HepG2 (cell line): ENCODE results near the gene ZNF674. TPM values are rescaled to one million over a fixed set of nuclear protein-coding genes. Genes with fewer than 3 reads are reported as not detected.

Source experiments
- ATAC-seq: fragments of 200-7000 bp; cut with Tn5 transposase; 3 replicates; pipeline ENCODE4 v1.9.1; 2020; ENCODE audit warnings: mild to moderate bottlenecking, moderate library complexity
- BruUV-seq: library from RNA; stranded (reverse); fragments of 400-500 nt; replicated peaks from 2 replicates; lab custom pipeline; 2021; lab: Mats Ljungman, UMichigan
- CTCF ChIA-PET: fragments of 300-600 bp; formaldehyde crosslinking; extraction: SDS; loops from one replicate; lab custom pipeline; 2021; ENCODE audit warnings: low total read pairs, inconsistent platforms, low intra/inter-chr PET ratio; lab: Yijun Ruan, JAX
- POLR2A ChIA-PET: fragments of 350-600 bp; sonication (Branson Sonifier 250); formaldehyde crosslinking; loops from one replicate; lab custom pipeline; 2020; ENCODE audit warnings: antibody characterized with exemption, inconsistent platforms; lab: Yijun Ruan, JAX
- DNase-seq: peaks from one replicate; pipeline ENCODE4 v3.0.0-alpha.2; 2015; ENCODE audit warnings: low spot score
- FAIRE-seq: peaks from 3 replicates; lab custom pipeline; 2011; peaks lifted over from hg19 to GRCh38; lab: Jason Lieb, UNC
- H2AFZ ChIP-seq: one replicate; pipeline ENCODE4 v1.6.1; 2011; ENCODE audit warnings: low read length, inconsistent platforms
- H3K27ac ChIP-seq: fragments of 300-600 bp; 3 replicates; pipeline ENCODE4 v1.8.0; 2011; ENCODE audit warnings: mixed run types, mild to moderate bottlenecking, mixed read lengths, low read length, inconsistent platforms; ENCODE audit not compliant: insufficient read depth; ENCODE audit errors: extremely low read length
- H3K27me3 ChIP-seq, 2 experiments: fragments of 200-600 bp in 1 of 2; 2 replicates in 1 of 2; 3 replicates in 1 of 2; pipeline versions ENCODE4 v1.6.0 to v1.8.0; 2011; ENCODE audit warnings: low read length in 2 of 2, mild to moderate bottlenecking in 2 of 2, moderate library complexity in 2 of 2, inconsistent platforms in 1 of 2; ENCODE audit not compliant: insufficient read depth in 2 of 2, control insufficient read depth in 1 of 2
- H3K36me3 ChIP-seq, 2 experiments: fragments of 200-600 bp in 1 of 2; replicated peaks in 1 of 2; 2 replicates in 1 of 2; 3 replicates in 1 of 2; pipeline versions ENCODE4 v1.5.1 to v1.8.0; 2011; ENCODE audit warnings: low read length in 2 of 2, inconsistent platforms in 1 of 2; ENCODE audit not compliant: insufficient read depth in 2 of 2, control insufficient read depth in 1 of 2
- H3K4me1 ChIP-seq: 2 replicates; pipeline ENCODE4 v1.5.1; 2012; ENCODE audit warnings: low read length, inconsistent platforms; ENCODE audit not compliant: insufficient read depth
- H3K4me2 ChIP-seq: 2 replicates; pipeline ENCODE4 v1.6.0; 2011; ENCODE audit warnings: low read depth, low read length, inconsistent platforms
- H3K4me3 ChIP-seq, 3 experiments: fragments of 200-600 bp in 1 of 3; sonication (generic), shearing (Covaris generic) in 1 of 3; replicated peaks in 1 of 3; 2 replicates each; pipeline ENCODE4 v1.5.1; 2011 to 2016; ENCODE audit warnings: low read length in 3 of 3, inconsistent platforms in 2 of 3, low read depth in 2 of 3, mild to moderate bottlenecking in 2 of 3, control low read depth in 1 of 3, mixed read lengths in 1 of 3; ENCODE audit not compliant: insufficient read depth in 1 of 3
- H3K79me2 ChIP-seq: one replicate; pipeline ENCODE4 v1.6.1; 2011; ENCODE audit warnings: low read length, inconsistent platforms; ENCODE audit not compliant: insufficient read depth
- H3K9ac ChIP-seq: 2 replicates; pipeline ENCODE4 v1.6.0; 2011; ENCODE audit warnings: mild to moderate bottlenecking, low read depth, low read length, inconsistent platforms; ENCODE audit not compliant: insufficient read depth
- H3K9me3 ChIP-seq: 2 replicates; pipeline ENCODE4 v1.5.1; 2012; ENCODE audit warnings: mild to moderate bottlenecking, low read length
- H4K20me1 ChIP-seq: 2 replicates; pipeline ENCODE4 v1.6.0; 2011; ENCODE audit warnings: inconsistent platforms, mild to moderate bottlenecking, low read length, moderate library complexity; ENCODE audit not compliant: insufficient read depth
- EZH2 ChIP-seq: conservative IDR thresholded peaks from 2 replicates; pipeline ENCODE4 v1.6.1; 2012; ENCODE audit warnings: mild to moderate bottlenecking, low read depth, low read length, moderate library complexity
- MAFK ChIP-seq, 2 experiments: IDR thresholded peaks in 1 of 2; conservative IDR thresholded peaks in 1 of 2; 2 replicates each; pipeline ENCODE4 v1.6.1; 2011; ENCODE audit warnings: improper control_type of control experiment in 2 of 2, low read length in 2 of 2
- MAZ ChIP-seq, 2 experiments: sonication (generic) in 1 of 2; formaldehyde crosslinking in 1 of 2; IDR thresholded peaks; 2 replicates each; pipeline versions ENCODE4 v1.5.0 to v1.6.1; 2012 to 2020; ENCODE audit warnings: low read depth in 2 of 2, mild to moderate bottlenecking in 2 of 2, borderline replicate concordance in 1 of 2, improper control_type of control experiment in 1 of 2, low read length in 1 of 2, missing genetic modification reagents in 1 of 2, moderate library complexity in 1 of 2
- MTA1 ChIP-seq: sonication (generic); formaldehyde crosslinking; IDR thresholded peaks from 2 replicates; pipeline ENCODE4 v1.4.0; 2020; ENCODE audit warnings: missing genetic modification reagents, mild to moderate bottlenecking, borderline replicate concordance
- ZNF572 ChIP-seq: sonication (generic); formaldehyde crosslinking; IDR thresholded peaks from 2 replicates; pipeline ENCODE4 v1.5.1; 2020; ENCODE audit warnings: mild to moderate bottlenecking, missing genetic modification reagents
- whole genome bisulfite sequencing: methylation state at CpG from one replicate; pipeline ENCODE4 v1.1.6; 2017; ENCODE audit warnings: low lambda C conversion rate; 5-methylcytosine and 5-hydroxymethylcytosine counted together
- in situ Hi-C: cut with HindIII; loops from 2 replicates; pipeline ENCODE4 v1.10.0; 2017; ENCODE audit warnings: low pct_unique_long_range_greater_than_20kb; ENCODE audit not compliant: extremely low pct_ligation_motif_present
- intact Hi-C: fragments of 100-400 bp; cut with micrococcal nuclease; formaldehyde crosslinking; loops from one replicate; pipeline ENCODE4 v1.10.0; 2022; ENCODE audit not compliant: unreplicated experiment
- polyA plus RNA-seq, 8 experiments: library from polyadenylated mRNA; depleted of rRNA in 3 of 8; stranded (reverse) in 7 of 8; unstranded in 1 of 8; fragments of >200 nt; fragmentation: Illumina TruSeq in 4 of 8; extraction: Trizol in 4 of 8; gene quantifications; 2 replicates each; pipeline versions ENCODE4 v1.2.1 to v1.2.3, GENCODE V29; 2011 to 2016; ENCODE audit warnings: low read depth in 4 of 8, missing spikeins in 1 of 8, mixed read lengths in 1 of 8; ENCODE audit not compliant: insufficient read depth in 1 of 8
- total RNA-seq, 5 experiments: library from RNA; depleted of rRNA; stranded (reverse); fragments of >200 nt; fragmentation: Illumina TruSeq; extraction: Trizol; gene quantifications; 2 replicates each; pipeline ENCODE4 v1.2.3, GENCODE V29; 2016; ENCODE audit warnings: low read depth in 1 of 5

Gene ZNF674
- total and polyA plus RNA-seq, 2 of the 13 experiments (the other 11 are each of a cell fraction or from before 2014, with no cell fraction given), result 2.9 to 3.5 TPM

DNA sequence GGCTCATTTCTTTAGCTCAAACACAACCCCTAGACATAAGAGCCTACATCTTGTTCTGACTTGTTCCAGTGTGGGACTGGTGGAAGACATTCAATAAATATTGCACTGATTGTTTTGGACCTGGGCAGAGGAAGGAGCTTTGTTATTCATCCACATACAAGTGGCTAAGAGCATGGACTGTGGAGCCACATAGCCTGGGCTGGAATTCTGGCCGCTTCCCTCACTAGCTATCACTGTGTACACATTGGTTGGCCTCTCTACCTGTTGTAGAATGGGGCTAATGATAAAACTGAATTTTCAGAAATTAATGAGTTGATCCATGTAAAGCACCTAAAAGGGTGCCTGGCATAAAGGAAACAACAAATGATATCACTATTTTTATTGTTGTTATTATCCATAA lies 80.0 kb downstream of the ZNF674 start:
- in situ Hi-C loops, result no loop called here
- ChIA-PET CTCF (no interaction called here), POLR2A (no interaction called here)
- H3K4me2 ChIP-seq, result no peak overlapping the region
- no peaks in the 10 kb centered on the region for H4K20me1 ChIP-seq
- H3K4me3 ChIP-seq, result no peak overlapping the region
- no peak overlapping the region for H2AFZ ChIP-seq
- 83% methylated on average over 1 of the region's 1 CpG for WGBS
- H3K9me3 ChIP-seq, result no peaks in the 10 kb centered on the region
- DNase-seq, result no peak
- H3K27me3 ChIP-seq, result no peaks in the 10 kb centered on the region
- ATAC-seq, result no peak
- FAIRE-seq, result no peak
- no TSS peak for BruUV-seq
- peaks cover 17% of the 10 kb centered on the region; the same call in 1 of the 2 replicates for H3K4me1 ChIP-seq
- H3K27ac ChIP-seq, result no peak overlapping the region
- H3K36me3 ChIP-seq, result peaks cover 1 to 11% of the 10 kb centered on the region in 2 experiments; a peak in 4 of 5 replicates
- H3K79me2 ChIP-seq, result no peaks in the 10 kb centered on the region
- no peak overlapping the region for H3K9ac ChIP-seq
- intact Hi-C loops, result no loop called here
- TF ChIP-seq ZNF572 (no peak), EZH2 (no peak)

- DNase-seq (no peak), ATAC-seq (no peak), FAIRE-seq (no peak)
- H4K20me1 ChIP-seq, result no peaks in the 10 kb centered on the region
- intact Hi-C loops, result no loop called here
- BruUV-seq, result no TSS peak
- H3K27me3 ChIP-seq, result no peaks in the 10 kb centered on the region
- ChIA-PET CTCF (no interaction called here), POLR2A (no interaction called here)
- peaks cover 4 to 11% of the 10 kb centered on the region in 2 experiments; a peak in 4 of 5 replicates for H3K36me3 ChIP-seq
- no peak overlapping the region for H3K4me3 ChIP-seq
- 88% methylated on average over 3 of the region's 3 CpGs for WGBS
- H3K27ac ChIP-seq, result no peak overlapping the region
- TF ChIP-seq MAFK (conservative IDR thresholded peaks at IDR 0.05 in 1 of 2, IDR thresholded peaks at IDR 0.05 in 1 of 2; ENCODE audit: low read length in 2 of 2) (peak in 1 of 2 experiments; percentile 24; a peak in 2 of 4 replicates), MTA1 (no peak), MAZ (IDR thresholded peaks at IDR 0.05; ENCODE audit: borderline replicate concordance, low read depth, low read length) (no peak), MAZ (CRISPR knock-in tag; IDR thresholded peaks at IDR 0.05; ENCODE audit: low read depth) (no peak)
- H3K9ac ChIP-seq, result no peak overlapping the region
- no peaks in the 10 kb centered on the region for H3K79me2 ChIP-seq
- in situ Hi-C loops, result no loop called here
- peaks cover 17% of the 10 kb centered on the region; the same call in 1 of the 2 replicates for H3K4me1 ChIP-seq
- H3K4me2 ChIP-seq, result no peak overlapping the region
- no peaks in the 10 kb centered on the region for H3K9me3 ChIP-seq
- no peak overlapping the region for H2AFZ ChIP-seq
These were observed 81.5 kb downstream of the ZNF674 start for GRCh38 chrX:46463682-46464081.
